Loucy (cell line): ENCODE data around the gene NPTXR.

Experiments used
- H2AFZ ChIP-seq: fragments of 200-600 bp; sonication (generic); 2 replicates; pipeline ENCODE4 v1.6.0; 2016; ENCODE audit warnings: antibody characterized with exemption, mild to moderate bottlenecking, low read length, moderate library complexity
- H3F3A ChIP-seq: fragments of 200-600 bp; 2 replicates; pipeline ENCODE4 v1.6.0; 2016; ENCODE audit warnings: antibody characterized with exemption, low read depth, mild to moderate bottlenecking
- H3K27me3 ChIP-seq: fragments of 200-600 bp; sonication (generic); 2 replicates; pipeline ENCODE4 v1.6.1; 2014; ENCODE audit warnings: low read length, mild to moderate bottlenecking; ENCODE audit not compliant: insufficient read depth, poor library complexity, severe bottlenecking
- H3K36me3 ChIP-seq: fragments of 200-600 bp; sonication (generic); 2 replicates; pipeline ENCODE4 v1.6.1; 2016; ENCODE audit warnings: low read length; ENCODE audit not compliant: insufficient read depth
- H3K4me1 ChIP-seq: fragments of 200-600 bp; sonication (generic); 2 replicates; pipeline ENCODE4 v1.5.1; 2014; ENCODE audit warnings: low read length, mild to moderate bottlenecking; ENCODE audit not compliant: insufficient read depth, poor library complexity, severe bottlenecking
- H3K4me2 ChIP-seq: fragments of 200-600 bp; sonication (generic); 2 replicates; pipeline ENCODE4 v1.6.0; 2014; ENCODE audit warnings: antibody characterized with exemption, low read length, low read depth, mild to moderate bottlenecking; ENCODE audit not compliant: poor library complexity, severe bottlenecking
- H3K4me3 ChIP-seq: fragments of 200-600 bp; sonication (generic); 2 replicates; pipeline ENCODE4 v1.5.1; 2014; ENCODE audit warnings: low read length, mild to moderate bottlenecking, mixed read lengths; ENCODE audit not compliant: poor library complexity, severe bottlenecking
- H3K79me2 ChIP-seq: fragments of 200-600 bp; sonication (generic); 2 replicates; pipeline ENCODE4 v1.6.1; 2014; ENCODE audit warnings: low read length; ENCODE audit not compliant: insufficient read depth
- H3K9ac ChIP-seq: fragments of 200-600 bp; sonication (generic); 2 replicates; pipeline ENCODE4 v1.6.0; 2014; ENCODE audit warnings: mild to moderate bottlenecking, low read depth, low read length, moderate library complexity; ENCODE audit not compliant: poor library complexity, severe bottlenecking
- H3K9me2 ChIP-seq: fragments of 200-600 bp; sonication (generic); replicated peaks from 2 replicates; pipeline ENCODE4 v1.6.1; 2016; ENCODE audit warnings: low read depth, low read length, mixed read lengths
- H3K9me3 ChIP-seq: fragments of 200-600 bp; sonication (generic); 2 replicates; pipeline ENCODE4 v1.6.1; 2014; ENCODE audit warnings: mild to moderate bottlenecking, antibody characterized with exemption, low read length, low read depth; ENCODE audit not compliant: insufficient read depth
- H4K20me1 ChIP-seq: fragments of 200-600 bp; sonication (generic); 2 replicates; pipeline ENCODE4 v1.6.0; 2014; ENCODE audit warnings: antibody characterized with exemption, low read length, mild to moderate bottlenecking; ENCODE audit not compliant: insufficient read depth, poor library complexity, severe bottlenecking
- CTCF ChIP-seq: fragments of 200-600 bp; sonication (generic); conservative IDR thresholded peaks from 2 replicates; pipeline ENCODE4 v1.5.1; 2014; ENCODE audit warnings: mild to moderate bottlenecking, antibody characterized with exemption, low read length
- EZH2phosphoT487 ChIP-seq: fragments of 200-600 bp; IDR thresholded peaks from 2 replicates; pipeline ENCODE4 v1.6.1; 2018; ENCODE audit warnings: antibody characterized with exemption, mild to moderate bottlenecking, moderate library complexity, borderline replicate concordance

NPTXR gene

GRCh38 chr22:38872831-38873248 lies 29.0 kb upstream of the NPTXR start:
- Histone ChIP-seq H3K36me3 (no peaks in the 10 kb centered on the region), H3K9me3 (no peaks in the 10 kb centered on the region), H3K9me2 (no peaks in the 10 kb centered on the region), H2AFZ (peak overlapping the region; percentile 99), H3F3A (no peaks in the 10 kb centered on the region), H3K4me3 (peak overlapping the region; percentile 95), H3K4me1 (peaks cover 27% of the 10 kb centered on the region), H3K4me2 (peak overlapping the region; percentile 98), H3K27me3 (peaks cover 4% of the 10 kb centered on the region), H3K79me2 (peaks cover 19% of the 10 kb centered on the region), H3K9ac (peak overlapping the region; percentile 74), H4K20me1 (peaks cover 35% of the 10 kb centered on the region)
- TF ChIP-seq EZH2phosphoT487 (no peak), CTCF (no peak)

DNA sequence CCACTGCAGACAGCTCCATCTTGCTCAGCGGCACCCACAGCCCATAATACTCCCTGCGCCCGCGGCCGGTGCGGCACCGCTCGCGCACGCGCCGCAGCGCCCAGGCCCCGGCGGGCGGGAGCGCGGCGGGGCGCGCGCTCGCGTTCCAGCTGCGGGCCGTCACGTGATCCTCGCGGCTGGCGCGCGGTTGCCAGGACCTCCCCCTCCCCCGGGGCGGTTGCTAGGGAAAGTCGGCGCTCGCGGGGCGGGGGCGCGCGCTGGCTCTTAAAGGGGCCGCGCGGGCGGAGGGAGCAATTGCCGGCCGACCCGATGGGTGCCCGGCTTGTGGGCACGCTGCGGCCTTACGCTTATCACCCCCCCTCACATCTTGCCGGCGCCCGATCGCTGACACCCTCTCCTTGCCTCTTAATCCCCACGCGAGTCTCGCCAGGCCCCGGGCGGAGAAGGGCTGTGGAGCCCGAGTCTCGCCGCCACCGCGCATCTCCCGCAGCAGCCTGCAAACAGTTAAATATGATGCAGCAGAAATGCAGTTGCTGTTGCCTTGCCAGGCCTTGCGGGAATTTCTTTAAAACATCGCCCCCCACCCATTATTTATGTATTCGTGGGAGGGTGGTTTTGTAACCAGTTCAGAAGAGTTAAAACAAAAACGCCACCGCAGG lies 28.5 kb upstream of the NPTXR start, which contains the start of gene CBX6:
Gene CBX6, minus strand, starts transcription at position 45 of the 659 bp plus-strand sequence. Its CDS starts 26 bp downstream, at position 19.
- Histone ChIP-seq H2AFZ (peak within 1 kb of the TSS; percentile 99), H3K27me3 (peaks cover 4% of the 10 kb centered on the region), H3K4me2 (peak within 1 kb of the TSS; percentile 98), H3K79me2 (peaks cover 19% of the 10 kb centered on the region), H3K36me3 (no peaks in the 10 kb centered on the region), H3K9me3 (no peaks in the 10 kb centered on the region), H3K4me3 (peak within 1 kb of the TSS; percentile 95), H3F3A (no peaks in the 10 kb centered on the region), H3K9me2 (no peaks in the 10 kb centered on the region), H4K20me1 (peaks cover 38% of the 10 kb centered on the region), H3K9ac (peak within 1 kb of the TSS; percentile 85), H3K4me1 (peaks cover 27% of the 10 kb centered on the region)
- TF ChIP-seq CTCF: no peak

DNA sequence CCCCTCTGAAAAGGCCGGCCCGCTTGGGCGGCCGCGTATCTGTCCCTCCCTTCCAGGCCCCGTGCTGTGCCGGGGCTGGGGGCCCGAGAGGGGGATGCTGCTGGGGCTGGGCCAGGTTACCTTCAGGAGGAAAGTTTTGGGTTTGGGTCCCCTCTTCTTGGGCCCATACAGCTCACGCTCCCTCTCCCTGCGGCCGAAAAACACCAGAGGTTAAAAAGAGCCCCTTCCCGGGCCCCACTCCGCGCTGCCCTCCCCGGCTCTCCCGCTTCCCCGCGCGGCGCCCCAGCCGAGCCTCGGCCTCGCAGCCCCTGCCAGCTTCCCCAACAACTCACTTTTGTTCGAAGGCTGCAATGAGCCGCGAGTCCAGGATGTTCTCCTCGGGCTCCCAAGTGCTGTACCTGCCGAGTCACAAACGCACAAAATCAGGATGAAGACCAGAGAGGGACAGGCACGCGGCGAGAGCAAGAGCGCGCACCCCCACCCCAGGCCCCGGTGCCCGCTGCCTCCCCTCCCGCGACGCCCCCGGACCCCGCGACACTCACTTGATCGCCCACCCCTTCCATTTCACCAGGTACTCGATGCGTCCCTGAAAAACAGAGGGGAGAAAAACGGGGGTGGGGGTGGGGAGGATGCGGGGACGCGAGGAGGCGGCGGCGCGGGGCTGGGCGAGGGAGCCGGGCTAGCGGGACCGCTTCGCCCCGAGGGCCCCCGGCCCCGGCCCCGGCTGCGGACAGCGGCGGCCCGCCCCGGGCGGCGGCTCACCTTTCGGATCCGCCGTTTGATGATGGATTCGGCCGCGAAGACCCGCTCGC lies 27.7 kb upstream of the NPTXR start:
- no peak for TF ChIP-seq CTCF
- TF ChIP-seq EZH2phosphoT487: no peak
- H3F3A ChIP-seq: no peaks in the 10 kb centered on the region
- H3K36me3 ChIP-seq: no peaks in the 10 kb centered on the region
- H3K9me2 ChIP-seq: no peaks in the 10 kb centered on the region
- peak overlapping the region; percentile 85 for H3K9ac ChIP-seq
- H3K4me2 ChIP-seq: peak overlapping the region; percentile 83
- H3K9me3 ChIP-seq: no peaks in the 10 kb centered on the region
- peak overlapping the region; percentile 94 for H3K4me3 ChIP-seq
- peaks cover 38% of the 10 kb centered on the region for H4K20me1 ChIP-seq
- H3K79me2 ChIP-seq: peaks cover 19% of the 10 kb centered on the region
- H3K27me3 ChIP-seq: peaks cover 4% of the 10 kb centered on the region
- peaks cover 27% of the 10 kb centered on the region for H3K4me1 ChIP-seq
- H2AFZ ChIP-seq: peak overlapping the region; percentile 71
